Stimulated activated CD4-positive, alpha-beta T cell treated with anti-CD3 and anti-CD28 coated beads, Interleukin-2, amount 100 ng/mL, for 4 hours (primary cell): ENCODE data around the gene LCN6.
A peak's percentile ranks its signal among the peaks of the same experiment; 100 is the strongest.
"Not testable (repeated sequence)": the region's sequence is repeated elsewhere in the genome, so short reads cannot be mapped to it uniquely, and the experiment has no call there.

Experiments used
- DNase-seq: peaks from one replicate; pipeline ENCODE4 v3.0.0-alpha.2; 2020; ENCODE audit warnings: low read depth

The LCN6 gene

DNA sequence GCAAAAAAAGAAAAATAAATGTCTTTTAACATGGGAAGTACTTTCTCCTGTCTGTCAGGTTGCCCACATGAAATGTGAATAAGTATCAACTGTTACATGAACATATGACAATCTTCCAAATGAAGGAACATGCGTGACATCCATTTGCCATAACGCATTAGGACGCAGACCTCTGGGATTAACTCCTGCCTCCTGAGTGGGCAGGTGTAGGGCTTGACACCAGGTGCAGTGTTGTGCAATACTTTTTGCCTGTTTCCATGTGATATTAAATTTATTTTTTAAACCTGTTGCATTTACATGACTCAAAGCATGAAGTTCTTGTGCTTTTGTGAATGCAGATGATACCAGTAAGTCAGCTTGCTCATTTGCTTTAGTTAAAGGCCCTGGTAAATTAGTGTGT lies 34.1 kb upstream of the LCN6 start:
- DNase-seq, result no peak

DNA sequence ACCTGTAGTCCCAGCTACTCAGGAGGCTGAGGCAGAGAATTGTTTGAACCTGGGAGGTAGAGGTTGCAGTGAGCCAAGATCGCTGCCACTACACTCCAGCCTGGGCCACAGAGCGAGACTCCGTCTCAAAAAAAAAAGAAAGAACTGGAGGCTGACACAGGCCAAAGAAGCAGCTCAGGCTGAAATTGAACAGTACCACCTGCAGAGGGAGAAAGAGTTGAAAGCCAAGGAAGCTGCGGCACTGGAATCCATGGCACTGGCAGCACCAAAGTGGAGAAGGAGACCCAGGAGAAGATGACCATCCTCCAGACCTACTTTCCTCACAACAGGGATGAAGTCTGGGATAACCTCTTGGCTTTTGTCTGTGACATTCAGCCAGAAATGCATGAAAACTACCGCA lies 31.5 kb upstream of the LCN6 start:
- DNase-seq, result no peak

DNA sequence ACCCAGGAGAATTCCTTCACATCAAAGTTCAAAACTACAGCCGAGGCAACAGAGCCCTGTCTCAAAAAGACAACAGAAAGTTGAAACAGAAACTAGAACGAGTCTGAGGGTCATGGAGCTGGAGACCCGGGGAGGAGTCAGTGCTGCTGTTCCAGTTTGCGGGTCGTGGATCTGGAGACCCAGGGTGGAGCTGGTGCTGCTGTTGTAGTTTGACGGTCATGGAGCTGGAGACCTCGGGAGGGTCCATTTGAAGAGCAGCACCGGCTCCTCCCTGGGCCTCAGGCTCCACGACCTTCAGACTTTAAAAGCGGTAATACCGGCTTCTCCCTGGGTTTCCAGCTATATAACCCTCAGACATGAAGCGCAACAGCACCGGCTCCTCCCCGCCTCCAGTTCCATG lies 29.0 kb upstream of the LCN6 start:
- DNase-seq, result no peak

DNA sequence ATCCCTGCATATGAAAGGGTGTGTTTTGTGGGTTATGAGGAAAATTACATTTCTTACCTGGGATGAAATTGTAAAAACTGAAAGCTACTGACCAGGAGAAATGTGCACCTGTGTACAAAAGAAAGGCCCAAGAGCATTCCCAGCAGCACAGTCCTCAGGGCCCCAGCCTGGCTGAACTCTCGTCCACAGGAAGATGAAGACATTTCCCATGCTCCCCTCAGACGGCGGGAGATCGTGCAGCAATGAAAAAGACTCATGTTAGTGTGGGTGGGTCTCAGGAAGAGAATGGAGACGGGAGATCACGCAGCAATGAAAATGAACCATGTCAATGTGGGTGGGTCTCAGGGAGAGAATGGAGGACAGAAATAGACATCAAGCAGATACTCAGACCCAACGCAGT lies 28.6 kb upstream of the LCN6 start:
- DNase-seq, result no peak

DNA sequence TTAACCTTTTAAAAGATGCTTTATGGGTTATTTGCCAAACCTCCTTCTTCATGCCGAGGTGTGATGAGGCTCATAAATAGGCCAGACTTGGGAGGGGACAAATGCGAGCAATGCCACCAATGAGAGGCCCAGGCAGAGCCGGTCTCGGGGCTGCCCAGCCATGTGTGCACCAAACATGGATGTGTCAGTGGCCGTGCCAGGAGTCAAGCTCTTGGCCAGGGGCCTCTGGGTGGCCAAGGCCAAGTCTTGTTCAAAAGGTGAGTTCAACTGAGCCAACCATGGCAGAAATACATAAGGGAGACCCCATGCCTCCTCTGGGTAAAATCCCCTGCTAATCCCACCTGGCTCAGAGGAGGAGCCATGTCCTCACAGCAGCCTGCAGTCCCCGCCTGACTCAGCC lies 26.9 kb upstream of the LCN6 start:
- DNase-seq, result no peak

DNA sequence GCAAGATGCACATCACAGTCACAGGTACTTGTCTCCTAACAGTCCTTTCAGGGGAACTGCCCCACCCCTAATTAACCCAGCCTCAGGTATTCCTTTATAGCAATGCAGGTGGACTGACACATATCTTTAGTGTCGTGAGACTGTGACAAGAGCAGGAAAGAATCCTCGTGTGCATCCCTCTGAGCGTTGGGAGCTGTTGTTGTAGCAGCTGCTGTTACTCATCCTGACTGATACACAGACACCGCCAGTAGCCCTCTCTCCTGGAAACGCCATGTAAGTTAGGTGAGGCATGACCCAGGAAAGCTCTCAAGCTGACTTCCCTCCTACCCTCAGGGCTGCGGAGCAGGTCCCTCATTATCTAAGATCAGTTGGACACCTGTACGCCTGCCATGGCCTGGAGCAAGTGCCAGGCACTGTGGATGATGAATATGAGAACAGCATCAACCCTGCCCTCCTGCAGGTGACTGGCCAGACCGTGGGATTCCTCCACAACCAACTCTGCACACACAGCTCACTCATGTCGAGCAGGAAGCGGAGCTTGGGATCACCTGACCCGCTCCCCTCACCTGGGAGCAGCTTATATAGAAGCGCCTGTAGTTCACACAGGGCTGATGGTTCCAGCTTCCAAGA lies 26.2 kb upstream of the LCN6 start:
- DNase-seq, result no peak

DNA sequence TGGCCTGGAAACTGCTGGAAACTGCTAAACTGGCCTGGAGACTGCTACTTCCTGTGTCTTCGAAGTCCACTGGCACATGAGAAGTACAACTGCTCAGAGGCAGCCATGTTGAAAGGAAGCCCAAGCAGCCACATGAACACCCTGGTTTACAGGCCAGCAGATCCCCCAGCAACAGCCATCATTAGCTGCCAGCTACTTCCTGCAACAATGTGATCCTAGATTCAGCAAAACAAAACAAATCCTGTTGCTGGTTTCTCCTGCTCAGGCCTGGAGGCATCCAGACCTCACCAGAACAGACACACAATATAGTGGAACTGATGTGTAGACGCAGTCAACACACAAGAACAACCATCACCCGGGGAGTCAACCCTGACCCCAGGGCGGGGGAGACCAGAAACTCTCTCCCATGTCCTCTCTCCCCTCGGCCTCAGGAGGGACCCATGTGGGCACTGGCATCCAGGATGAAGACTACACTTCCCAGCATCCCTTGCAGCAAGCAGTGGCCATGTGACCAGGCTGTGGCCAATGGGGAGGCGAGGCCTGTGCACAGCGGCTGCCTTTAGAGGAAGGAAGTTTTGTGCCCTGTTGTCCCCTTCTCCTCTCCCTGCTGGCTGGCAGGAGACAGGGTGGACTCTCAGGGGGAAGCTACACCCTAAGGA lies 25.2 kb upstream of the LCN6 start:
- DNase-seq, result no peak

DNA sequence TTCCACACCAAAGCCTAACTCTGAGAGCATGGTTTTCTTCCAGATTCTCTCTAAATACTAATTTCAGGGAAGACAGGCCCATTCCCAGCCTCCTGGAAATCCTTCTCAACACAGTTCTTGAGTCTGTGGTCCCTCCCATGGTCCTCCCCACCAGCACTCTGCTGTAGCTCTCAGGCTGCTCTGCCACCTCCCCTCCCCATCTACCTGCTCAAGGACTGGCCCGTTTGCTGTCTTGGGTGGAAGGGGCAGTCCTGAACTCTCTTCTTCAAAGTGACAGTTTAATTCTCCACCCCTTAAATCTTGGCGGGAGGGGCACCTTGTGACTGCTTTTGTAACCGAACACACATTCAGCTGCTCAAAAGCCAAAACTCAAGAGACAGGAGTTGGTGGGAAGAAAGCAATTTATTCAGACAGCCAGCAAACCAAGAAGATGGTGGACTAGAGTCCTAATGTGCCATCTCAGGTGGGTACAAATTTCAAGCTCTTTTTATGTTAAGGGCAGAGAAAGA lies 23.6 kb upstream of the LCN6 start:
- DNase-seq, result no peak

DNA sequence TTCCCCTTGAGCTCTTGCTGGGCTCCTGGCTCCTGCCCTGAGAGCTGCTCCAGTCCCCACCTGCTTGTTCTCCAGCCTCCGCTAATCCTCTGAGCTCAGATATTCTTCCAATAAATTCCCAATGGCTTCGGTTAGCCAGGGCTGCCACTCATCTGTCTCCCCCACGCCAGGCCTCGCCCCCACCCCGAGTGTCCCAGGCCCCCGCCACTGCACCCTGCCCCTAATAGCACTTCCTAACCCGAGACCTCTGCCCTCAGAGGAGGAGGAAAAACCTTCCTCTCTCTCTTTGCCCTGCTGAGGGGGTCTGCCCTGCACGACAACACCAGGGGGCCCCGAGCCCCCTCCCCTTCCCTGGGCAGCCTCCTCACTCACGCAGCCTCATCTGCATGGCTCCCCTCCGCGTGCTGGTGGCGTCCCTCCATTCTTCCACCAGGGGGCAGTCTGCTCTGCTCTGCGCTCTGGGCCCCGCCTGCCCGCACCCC lies 21.4 kb upstream of the LCN6 start:
- DNase-seq, result peak; percentile 28

DNA sequence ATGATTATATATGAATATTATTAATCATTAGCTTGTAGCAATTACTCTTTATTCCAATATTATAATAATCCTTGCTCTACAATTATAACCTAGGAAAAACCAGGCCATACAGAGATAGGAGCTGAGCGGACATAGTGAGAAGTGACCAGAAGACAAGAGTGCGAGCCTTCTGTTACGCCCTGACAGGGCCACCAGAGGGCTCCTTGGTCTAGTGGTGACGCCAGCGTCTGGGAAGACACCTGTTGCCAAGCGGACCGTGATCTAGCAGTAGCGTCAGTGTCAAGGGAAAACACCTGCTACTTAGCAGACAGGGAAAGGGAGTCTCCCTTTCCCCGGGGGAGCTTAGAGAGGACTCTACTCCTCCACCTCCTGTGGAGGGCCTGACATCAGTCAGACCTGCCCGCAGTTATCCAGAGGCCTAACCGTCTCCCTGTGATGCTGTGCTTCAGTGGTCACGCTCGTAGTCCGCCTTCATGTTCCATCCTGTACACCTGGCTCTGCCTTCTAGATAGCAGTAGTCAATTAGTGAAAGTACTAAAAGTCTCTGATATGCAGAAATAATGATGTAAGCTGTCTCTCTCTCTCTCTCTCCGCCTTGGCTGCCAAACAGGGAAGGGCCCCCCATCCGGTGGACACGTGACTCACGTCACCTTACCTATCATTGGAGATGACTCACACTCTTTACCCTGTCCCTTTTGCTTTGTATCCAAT lies 18.2 kb upstream of the LCN6 start:
- DNase-seq, result not testable (repeated sequence)

DNA sequence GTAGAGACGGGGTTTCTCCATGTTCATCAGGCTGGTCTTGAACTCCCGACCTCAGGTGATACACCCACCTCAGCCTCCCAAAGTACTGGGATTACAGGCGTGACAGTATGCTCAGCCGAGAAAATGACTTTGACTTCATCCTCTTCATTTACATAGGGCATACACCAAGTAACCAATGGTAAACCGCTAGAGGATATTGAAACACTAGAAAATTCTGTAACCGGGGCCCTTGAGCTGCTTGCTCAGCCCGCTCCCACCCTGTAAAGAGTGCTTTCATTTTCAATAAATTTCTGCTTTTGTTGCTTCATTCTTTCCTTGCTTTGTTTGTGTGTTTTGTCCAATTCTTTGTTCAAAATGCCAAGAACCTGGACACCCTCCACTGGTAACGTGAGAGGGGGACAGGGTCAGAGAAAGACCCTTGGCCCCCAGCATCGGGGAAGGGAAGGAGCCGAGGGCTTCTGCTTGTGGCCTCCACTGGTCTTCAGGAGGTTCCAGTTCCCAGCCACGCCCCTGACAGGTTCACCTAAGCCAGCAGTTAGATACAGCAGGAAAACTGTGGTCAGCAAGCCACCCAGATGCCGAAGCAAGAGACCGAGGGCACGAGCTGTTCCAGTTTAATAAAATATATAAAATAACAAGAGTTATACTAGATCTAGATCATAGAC lies 17.6 kb upstream of the LCN6 start:
- not testable (repeated sequence) for DNase-seq

DNA sequence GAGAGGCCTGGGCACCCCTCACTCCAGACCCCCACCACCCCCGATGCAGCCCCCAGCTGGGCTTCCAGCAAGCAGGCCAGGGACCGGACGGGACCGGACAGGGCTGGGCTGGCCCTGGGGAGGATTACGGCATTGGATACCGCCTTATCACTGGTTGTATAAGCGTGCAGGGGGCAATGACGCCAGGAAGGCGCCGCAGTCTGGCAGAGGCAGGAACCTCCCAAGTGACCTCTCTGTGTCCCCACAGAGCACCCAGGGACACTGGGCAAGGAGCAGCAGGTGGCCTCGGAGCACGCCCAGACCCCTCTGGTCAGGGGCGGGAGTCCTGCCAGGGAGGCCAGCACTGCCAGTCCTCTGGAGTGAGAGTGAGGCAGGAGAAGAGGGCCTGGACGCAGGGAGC lies 16.7 kb upstream of the LCN6 start:
- DNase-seq, result no peak

DNA sequence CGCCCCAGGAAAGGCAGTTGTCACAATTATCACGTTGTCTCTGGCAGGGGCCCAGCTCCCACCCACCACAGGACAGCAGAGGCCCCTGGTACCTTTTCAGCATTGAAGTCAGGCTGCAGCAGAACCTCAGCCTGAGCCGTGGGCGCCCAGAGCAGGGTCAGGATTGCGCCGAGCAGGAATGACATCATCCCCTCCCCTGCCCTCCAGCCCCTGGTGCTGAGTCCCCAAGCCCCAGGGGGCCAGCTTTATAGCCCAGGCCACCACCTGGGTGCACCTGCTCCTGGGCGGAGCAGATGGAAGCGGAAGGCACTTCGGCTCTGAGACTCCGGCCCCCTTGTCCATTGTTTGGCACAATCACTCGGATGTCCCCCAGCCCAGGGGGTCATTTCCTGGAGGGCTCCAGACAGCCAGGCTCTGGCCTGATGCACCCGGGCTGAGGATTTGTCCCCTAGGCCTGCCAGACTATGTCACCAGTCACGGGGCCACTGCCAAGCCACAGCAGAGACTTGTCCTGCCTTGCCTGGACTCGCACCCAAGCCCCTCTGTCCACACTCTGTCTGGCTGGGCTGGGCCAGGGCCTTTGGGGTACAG lies 16.1 kb upstream of the LCN6 start, which contains the start of gene LCN15:
LCN15 (minus strand) TSS at position 218 of the 591 bp plus-strand sequence; CDS start at position 188, 30 bp downstream.
- DNase-seq, result no peak

DNA sequence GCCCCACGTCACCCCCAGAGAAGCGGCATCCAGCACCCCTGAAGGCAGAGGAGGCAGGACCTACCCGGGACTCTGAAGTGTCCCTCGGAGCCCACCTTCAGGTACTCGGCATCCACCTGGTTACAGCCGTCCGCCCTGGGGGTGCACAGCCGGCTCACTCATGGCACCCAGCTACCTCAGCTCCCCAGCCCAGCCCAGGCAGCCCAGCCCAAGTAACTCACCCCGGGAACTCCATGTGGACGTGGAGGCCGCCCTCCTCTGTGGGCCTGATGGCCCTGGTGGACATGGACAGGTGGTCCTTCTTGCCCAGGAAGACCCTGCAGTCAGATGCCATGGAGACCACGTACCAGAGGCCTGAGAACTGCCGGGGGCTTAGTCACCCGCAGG lies 15.3 kb upstream of the LCN6 start:
- no peak for DNase-seq

DNA sequence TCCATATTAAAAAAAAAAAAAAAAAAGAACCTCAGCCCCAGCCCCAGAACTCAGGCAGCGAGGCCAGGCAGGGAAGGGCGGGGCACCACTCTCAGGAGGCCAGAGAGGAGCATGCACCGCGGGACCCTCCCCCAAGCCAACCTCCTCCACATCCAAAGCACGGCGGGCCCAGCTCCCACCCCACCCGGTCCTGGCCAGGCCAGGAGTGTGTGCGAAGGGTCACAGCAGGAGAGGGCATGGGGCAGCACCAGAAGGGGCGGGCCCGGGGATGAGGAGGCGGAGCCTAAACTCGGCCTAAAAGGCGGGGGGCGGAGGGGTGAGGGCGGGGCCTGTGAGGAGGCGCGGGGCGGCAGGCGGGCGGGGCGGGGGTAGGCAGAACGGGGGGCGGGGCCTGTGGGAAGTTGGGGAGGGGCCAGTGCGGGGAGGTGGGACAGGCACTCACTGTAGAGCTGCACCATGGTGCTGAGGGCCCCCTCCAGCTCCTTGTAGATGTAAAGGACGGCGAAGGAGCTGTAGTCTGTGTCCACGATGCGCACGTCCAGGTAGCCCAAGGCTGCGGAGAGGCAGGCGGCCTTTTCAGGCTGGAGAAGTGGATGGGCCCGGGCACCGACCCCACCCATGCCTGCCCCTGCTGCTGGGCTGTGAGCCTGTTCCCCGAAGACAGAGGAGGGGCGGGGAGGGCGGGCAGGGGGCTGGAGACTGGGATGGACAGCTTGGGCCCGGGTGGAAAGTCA lies 14.8 kb upstream of the LCN6 start:
- peak; percentile 26 for DNase-seq

DNA sequence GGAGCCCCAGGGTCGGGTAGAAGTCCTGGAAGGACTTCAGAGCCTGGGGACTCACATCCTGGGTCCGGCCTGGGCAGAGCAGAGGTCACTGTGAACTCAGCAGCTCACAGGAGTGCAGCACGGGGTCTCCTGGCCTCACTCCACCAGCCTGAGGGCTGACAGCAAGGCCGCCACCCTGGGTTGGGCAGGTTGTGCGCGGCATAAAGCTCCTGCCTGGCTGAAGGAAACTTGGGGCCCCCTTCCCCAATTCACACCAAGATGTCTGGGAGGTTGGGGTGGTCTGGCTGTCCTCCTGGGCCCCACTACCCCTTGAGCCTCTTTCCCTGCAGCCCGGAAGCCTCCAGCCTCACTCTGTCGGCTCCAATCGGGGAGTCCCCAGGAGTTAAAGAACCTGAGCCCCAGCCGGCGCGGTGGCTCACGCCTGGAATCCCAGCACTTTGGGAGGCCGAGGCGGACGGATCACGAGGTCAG lies 13.9 kb upstream of the LCN6 start:
- no peak for DNase-seq

DNA sequence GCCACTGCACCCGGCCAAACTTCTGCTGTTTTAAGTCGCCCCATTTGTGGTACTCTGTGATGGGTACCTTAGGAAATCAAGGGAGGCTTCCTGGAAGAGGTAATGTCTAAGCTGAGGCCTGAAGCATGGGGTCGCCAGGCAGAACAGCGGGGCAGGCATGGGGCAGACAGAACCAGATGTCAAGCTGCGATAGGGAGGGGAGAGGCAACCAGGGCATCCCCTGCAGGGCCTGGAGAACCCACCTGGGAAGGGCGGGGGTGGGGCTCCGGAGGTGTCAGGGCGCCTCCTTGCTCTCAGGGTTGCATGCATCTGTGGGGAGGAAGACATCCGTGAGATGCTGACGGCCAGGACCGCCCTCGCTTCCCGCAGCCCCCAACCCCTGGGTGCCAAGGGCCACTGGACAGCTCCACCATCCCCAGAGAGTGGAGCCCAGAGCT lies 13.2 kb upstream of the LCN6 start:
- DNase-seq, result no peak

DNA sequence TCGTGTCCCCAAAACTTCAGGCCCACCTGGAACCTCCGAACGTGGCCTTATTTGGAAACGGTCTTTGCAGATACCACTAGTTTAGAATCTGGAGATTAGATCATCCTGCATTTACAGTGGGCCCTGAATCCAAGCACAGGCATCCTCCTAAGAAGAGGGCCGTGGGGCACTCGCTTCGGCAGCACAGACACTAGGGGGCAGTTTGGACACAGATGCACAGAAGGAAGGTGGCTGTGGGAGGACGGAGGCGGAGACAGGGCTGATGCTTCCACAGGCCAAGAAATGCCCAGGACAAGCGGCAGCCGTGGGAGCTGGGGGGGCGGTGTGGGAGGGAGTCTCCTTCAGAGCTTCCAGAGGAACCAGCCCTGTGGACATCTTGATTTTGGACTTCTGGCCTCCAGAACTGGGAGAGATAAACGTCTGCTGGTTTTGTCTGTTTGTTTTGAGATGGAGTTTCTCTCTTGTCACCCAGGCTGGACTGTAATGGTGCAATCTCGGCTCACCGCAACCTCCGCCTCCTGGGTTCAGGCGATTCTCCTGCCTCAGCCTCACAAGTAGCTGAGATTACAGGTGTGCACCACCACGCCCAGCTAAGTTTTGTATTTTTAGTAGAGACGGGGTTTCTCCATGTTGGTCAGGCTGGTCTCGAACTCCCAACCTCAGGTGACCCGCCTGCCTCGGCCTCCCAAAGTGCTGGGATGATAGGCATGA lies 12.7 kb upstream of the LCN6 start:
- DNase-seq, result not testable (repeated sequence)

DNA sequence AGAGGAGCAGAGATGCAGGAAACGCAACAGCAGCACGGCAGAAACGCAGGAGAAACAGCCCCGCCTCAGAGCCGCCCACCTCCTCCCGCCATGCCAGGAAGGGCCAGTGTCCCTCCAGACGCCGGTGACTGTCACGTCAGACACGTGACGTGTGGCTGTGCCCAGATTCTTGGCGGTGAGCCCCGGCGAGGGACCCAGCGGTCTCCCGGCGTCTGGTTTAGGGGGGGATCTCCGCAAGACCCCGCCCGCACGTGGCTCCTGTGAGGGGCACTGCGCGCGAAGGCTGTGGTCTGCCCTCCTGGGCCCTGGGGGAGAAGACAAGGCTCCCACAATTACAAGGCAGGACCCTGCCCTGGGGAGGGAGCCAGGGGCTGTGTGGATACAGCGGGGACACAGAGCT lies 12.1 kb upstream of the LCN6 start:
- no peak for DNase-seq
